Right renal cortex interstitium (tissue), 3 donors: ENCODE results near the gene PVR. TPM values are rescaled to one million over a fixed set of nuclear protein-coding genes. Genes with fewer than 3 reads are reported as not detected.
"Not testable (repeated sequence)": the region's sequence is repeated elsewhere in the genome, so short reads cannot be mapped to it uniquely, and the experiment has no call there.

Experiments
- DNase-seq, 3 donors: peaks; one replicate each; pipeline ENCODE4 v3.0.0-alpha.2; 2013; ENCODE audit warnings: low read depth in 3 of 3, low spot score in 2 of 3
- polyA plus RNA-seq, 3 donors: library from polyadenylated mRNA; unstranded; fragments of 120-200 nt; gene quantifications; one replicate each; pipeline ENCODE4 v1.2.1, GENCODE V29; 2013; ENCODE audit not compliant: insufficient read length in 3 of 3

Gene PVR
- polyA plus RNA-seq, 3 donors = 26.1 to 31.6 (median 31.1) TPM

DNA sequence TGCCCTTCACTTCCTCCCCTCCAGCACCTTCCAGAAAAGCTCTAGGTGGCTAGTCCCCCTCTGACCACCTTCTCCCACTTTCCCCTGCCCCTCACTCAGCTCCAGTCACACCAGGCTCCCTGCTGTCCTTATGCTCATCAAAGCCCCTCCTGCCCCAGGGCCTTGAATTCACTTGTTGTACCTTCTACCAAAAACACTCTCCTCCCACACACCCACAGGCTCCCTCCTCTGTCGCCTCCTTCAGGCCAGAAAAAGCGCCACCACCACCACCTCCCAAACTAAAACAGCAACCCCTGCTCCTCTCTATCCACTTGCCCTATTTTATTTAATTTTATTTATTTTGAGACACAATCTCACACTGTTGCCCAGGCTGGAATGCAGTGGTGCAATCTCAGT, 50.5 kb downstream of the PVR start:
- DNase-seq = no peak

DNA sequence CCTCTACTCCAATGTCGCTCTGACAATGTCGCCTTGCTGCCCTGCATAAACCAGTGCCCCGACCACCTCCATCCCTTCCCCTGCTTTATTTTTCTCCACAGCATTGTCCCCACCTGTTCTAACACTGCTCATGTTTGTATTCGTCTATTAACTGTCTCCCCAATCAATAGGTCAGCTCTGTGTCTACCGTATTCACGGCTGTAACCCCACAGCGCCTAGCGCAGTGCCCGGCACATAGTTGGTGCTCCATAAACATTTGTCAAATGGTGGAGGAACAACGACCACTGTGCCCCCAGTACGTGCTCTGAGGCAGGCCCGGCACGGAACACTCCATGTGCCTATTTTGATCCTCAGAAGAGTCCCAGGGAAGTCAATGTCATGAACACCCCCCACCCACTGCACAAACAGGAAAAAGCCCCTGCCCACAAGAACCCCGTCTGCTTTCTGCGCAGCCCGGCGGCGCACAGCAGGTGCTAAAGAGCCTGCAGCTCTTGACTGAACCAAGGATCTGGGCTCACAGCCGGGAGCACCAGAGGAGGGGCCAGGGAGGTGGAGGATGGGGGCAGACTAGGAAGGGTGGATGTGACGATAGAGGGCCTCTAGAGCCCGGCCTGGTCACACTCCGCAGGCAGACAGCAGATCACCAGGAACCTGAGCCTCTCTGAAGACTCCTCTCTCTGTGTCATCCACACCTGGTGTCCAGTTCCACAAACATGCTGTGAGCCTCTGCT, 53.4 kb downstream of the PVR start:
- no peak for DNase-seq

- no peak for DNase-seq
Observed at GRCh38 chr19:44697670-44698034, 53.9 kb downstream of the PVR start.

- DNase-seq = no peak
Observed at GRCh38 chr19:44698492-44699201, 54.9 kb downstream of the PVR start, which contains the start of gene CEACAM16. Gene CEACAM16 (plus strand): TSS chr19:44699151. CDS start chr19:44701457, 2,306 bp downstream.

DNA sequence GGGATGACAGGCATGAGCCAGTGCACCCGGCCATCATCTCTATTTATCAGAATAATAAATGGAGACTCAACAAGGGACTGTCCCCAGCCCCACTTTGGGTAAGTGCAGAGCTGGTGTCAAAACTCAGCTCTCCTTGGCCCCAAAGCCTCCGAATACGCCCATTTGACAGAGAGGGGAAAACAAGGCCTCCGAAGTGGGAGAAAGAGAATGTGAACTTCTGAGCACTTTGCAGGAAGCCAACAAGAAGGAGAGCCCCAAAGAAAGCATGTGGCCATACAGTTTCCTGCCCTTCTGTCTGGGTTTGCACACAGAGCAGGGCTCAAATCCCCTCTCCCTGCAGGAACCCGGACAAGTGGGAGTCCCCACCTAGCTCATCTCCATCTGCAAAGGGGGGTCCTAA, 56.8 kb downstream of the PVR start:
- no peak for DNase-seq

DNA sequence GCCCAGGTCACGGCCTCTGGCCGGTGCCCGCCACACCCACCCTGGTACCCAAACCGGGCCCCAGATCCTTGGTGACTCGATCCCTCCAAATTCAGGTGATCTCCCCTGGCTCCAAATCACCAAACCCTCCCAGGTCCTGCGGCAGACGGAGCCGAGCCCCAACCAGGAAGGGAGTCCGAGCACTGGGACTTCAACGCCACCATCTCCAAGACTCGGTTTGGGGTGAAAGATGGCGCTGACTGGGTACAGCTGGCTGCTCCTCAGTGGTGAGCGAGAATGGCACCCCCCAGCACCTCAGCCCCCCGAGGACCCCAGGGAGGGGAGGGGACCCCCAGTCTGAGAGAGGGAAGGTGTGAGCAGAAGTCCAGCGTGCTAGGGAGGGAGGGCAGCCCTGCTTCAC, 57.5 kb downstream of the PVR start:
- no peak for DNase-seq

DNA sequence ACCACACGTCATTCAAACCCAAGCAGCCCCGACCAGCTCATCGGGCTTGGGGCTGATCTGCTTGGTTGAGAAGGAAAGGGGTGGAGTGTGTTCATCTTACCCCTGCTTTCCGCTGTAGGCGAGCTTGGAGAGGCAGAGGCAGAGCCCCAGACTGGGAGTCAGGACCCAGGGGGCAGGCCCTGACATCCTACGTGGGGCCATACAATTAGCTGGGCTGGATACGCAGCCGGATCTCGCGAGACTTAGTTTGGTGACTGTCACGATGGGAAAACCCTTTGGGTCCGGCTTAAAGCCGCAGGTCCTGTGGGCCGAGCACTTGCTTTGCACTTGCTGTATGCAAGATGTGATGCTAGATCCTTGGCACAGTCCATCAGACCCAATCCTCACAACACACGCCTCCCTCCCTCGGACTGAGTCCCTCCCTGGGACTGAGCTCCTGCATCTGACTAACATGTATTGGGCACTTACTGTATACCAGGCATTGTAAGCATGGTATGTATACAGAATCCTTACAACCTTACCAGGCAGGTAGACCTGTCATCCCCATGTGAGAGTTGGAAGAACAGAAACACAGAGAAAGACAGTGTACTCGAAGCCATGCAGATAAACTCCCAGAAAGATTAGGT, 59.0 kb downstream of the PVR start:
- no peak for DNase-seq

DNA sequence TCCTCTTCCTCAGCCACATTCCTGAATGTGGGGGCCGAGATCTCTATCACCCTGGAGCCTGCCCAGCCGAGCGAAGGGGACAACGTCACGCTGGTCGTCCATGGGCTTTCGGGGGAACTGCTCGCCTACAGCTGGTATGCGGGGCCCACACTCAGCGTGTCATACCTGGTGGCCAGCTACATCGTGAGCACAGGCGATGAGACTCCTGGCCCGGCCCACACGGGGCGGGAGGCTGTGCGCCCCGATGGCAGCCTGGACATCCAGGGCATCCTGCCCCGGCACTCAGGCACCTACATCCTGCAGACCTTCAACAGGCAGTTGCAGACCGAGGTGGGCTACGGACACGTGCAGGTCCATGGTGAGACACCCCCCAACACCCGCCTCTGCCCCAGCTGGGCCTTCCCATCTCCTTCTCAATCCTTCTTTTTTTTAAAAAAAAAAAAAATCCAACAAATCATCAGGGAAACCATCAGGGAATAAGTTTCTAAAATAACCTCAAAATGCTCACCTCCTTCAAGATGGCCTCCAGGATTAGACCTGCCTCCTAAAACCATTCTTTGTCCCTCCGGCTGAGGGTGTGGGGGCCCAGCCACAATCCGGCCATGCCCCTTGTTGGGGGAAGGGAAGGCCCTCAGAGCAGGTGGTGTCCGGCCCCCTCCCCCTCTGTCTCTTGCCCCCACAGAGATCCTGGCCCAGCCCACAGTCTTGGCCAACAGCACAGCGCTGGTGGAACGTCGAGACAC, 59.8 kb downstream of the PVR start:
- DNase-seq = no peak

DNA sequence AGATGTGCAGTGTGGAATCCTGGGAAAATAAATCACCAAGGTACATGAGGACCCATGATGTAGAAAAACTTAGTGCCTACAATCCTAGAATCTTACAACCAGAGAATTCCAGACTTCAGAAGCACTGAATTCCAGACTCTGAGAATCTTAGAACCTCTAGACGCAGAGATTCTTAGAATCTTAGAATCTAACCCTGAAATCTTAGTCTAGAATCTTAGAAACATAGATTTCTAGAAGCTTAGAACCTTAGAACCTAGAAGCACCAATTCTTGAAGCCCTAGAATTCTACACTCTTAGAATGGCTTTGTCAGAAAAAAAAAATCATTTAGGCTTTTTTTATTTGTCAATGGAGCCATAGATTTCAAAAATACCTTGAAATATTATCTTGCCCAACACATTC, 61.3 kb downstream of the PVR start:
- DNase-seq = no peak

DNA sequence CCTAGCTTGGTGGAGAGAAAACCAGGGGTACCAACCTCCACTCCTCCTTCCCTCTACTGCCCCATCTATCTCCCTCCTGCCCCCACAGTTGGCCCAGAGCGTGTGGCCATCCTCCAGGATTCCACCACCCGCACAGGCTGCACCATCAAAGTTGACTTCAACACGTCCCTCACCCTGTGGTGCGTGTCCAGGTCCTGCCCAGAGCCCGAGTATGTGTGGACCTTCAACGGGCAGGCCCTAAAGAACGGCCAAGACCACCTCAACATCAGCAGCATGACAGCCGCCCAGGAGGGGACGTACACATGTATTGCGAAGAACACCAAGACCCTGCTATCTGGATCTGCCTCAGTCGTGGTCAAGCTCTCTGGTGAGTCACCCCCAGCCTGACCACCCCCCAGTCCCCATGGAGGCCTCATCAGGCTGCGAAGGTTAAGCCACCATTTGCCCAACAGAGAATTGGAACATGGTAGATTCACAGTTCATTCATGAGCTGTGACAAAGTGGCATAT, 61.8 kb downstream of the PVR start:
- no peak for DNase-seq

- DNase-seq = no peak
Observed at GRCh38 chr19:44706506-44707236, 63.0 kb downstream of the PVR start.

DNA sequence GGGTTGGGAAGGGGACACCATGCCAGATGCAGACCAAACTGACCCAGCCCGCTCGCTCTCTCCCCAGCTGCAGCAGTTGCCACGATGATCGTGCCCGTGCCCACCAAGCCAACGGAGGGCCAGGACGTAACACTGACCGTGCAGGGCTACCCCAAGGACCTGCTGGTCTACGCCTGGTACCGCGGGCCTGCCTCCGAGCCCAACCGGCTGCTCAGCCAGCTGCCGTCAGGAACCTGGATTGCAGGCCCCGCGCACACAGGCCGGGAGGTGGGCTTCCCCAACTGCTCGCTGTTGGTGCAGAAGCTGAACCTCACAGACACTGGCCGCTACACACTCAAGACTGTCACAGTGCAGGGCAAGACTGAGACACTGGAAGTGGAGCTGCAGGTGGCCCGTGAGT, 64.1 kb downstream of the PVR start:
- DNase-seq = no peak

- no peak for DNase-seq
Observed at GRCh38 chr19:44708940-44709339, 65.2 kb downstream of the PVR start.

DNA sequence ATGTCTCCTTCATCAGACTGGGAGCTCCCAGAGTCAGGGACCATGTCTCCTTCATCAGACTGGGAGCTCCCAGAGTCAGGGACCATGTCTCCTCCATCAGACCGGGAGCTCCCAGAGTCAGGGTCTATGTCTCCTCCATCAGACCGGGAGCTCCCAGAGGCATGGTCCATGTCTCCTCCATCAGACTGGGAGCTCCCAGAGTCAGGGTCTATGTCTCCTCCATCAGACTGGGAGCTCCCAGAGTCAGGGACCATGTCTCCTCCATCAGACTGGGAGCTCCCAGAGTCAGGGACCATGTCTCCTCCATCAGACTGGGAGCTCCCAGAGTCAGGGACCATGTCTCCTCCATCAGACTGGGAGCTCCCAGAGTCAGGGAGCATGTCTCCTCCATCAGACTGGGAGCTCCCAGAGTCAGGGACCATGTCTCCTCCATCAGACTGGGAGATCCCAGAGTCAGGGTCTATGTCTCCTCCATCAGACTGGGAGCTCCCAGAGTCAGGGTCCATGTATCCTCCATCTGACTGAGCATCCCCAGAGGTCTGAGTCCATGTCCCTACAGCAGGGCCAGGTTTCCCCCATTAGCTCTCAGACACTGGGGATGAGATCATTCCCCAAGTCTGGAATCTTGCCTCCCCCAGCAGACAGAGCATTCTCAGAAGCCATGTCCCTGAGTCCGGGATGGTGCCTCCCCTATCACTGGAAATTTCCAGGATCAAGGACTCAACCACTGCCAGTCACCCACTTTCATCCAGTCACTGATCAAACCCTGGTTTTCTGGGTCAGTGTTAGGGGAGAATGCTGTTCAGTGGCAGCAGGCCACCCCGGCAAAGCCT, 65.9 kb downstream of the PVR start:
- DNase-seq = not testable (repeated sequence)

- no peak for DNase-seq
Observed at GRCh38 chr19:44710483-44710882, 66.8 kb downstream of the PVR start.

DNA sequence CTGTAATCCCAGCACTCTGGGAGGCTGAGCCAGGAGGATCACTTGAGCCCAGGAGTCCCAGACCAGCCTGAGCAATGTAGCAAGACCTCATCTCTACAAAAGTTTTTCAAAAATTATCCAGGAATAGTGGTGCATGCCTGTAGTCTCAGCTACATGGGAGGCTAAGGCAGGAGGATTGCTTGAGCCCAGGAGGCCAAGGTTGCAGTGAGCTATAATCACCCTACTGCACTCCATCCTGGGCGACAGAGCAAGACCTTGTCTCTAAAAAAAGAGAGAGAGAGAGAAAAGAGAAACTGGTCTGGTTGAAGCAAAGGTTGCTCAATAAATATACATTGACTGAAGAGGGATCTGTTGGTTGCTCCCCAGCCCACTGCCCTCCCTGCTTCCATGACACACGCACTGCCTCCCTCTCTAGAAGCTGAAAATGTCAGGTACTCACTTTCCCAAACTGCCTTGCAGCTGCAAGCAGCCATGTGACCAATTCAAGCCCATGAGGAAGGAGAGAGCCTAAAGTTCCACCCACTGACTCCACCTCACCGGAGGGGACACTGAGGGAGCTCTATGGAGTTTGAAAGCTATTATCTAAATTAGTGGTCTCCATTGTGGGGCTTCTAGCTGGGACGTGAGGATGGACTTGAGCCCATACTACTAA, 69.3 kb downstream of the PVR start:
- DNase-seq = no peak
